Kasumi-1 (cell line): ENCODE measurements around the gene GRAMD1A.
A peak's percentile ranks its signal among the peaks of the same experiment; 100 is the strongest.
"Not testable (repeated sequence)": the region's sequence is repeated elsewhere in the genome, so short reads cannot be mapped to it uniquely, and the experiment has no call there.

ENCODE experiments used
- DNase-seq, 2 experiments: peaks; one replicate each; lab custom pipeline; 2025; lab: John Stamatoyannopoulos, UW

Gene GRAMD1A

GRCh38 chr19:35037716-35038622, 37.8 kb downstream of the GRAMD1A start:
- peak; percentile 90 to 91 for DNase-seq

- peak; percentile 12 to 19 for DNase-seq
These were observed 38.7 kb downstream of the GRAMD1A start for GRCh38 chr19:35038623-35039512.

DNA sequence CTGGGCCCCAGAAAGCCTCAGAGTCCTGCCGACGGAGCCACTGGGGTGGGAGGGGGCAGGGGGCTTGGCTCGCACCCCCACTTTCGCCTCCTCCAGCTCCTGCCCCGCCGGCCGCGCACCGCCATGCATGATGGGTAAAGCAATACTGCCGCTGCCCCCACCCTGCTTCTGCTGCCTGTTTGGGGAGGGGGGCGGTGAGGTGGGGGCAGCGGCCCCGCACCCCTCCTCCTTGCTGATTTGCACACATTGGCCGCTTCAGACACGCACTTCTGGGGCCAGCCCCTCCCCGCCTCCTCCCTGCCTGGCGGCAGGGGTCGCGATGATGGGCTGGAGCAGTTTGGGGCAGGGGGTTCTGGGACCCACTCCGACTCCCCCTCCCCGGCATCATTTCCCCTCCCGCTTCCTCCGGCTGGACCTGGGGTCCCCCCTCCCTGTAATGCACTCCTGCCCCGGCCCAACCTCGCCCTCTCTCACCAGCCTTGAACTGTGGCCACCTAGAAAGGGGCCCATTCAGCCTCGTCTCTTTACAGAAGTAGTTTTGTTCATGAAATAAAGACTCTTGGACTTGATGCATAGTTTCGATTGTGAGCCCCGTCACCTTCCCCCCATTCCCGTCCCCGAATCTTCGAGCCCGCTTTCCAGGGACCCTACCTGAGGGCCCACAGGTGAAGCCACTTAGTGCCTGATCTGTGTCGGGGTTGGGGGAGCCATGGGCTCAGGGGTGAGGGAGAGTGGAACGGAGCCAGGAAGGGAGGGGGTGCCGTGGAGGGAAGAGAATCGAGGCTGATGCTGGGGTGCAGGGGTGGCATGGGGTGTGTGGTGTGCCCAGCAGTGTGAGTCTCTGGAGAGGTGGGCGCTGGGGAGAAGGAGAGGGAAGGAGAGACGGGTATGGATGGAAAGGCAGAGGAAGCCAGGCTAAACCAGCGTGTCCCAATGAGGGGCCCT, 40.0 kb downstream of the GRAMD1A start:
- no peak for DNase-seq

DNA sequence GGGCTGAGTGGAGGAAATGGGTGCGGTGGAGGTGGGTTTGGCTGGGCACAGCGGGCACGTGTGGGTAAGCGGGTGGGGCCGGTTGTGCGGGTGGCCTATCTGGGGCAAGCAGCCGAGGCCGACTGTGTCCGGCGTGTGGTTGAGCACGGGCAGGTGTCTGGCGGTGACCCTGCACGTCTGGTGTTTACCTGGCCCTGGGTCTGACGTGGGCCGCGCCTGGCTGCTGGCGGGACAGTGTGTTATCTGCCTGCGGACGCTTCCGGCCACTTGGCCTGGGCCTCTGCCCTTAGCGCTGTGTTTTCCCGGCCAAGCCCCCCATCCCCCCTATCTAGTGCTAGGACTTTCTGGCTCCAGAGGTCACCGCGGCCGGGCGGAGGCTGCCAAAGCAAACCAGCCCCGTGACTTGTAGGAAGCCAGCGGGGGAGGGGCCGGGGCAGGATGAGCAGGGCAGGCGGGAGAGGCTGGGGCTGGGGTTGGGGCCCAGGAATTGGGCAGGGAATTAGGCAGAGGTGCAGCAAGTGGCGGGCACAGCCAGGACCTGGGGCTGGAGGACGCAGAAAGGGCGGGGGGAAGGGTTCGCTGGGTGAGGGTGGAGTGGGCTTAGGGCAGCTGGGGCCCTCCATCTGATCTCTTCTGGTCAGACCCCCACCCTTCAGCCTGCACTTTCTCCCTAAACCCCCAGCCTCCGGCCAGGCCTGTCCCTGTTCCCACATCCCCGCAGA, 40.9 kb downstream of the GRAMD1A start:
- DNase-seq, result peak in 1 of 2 experiments; percentile 17

DNA sequence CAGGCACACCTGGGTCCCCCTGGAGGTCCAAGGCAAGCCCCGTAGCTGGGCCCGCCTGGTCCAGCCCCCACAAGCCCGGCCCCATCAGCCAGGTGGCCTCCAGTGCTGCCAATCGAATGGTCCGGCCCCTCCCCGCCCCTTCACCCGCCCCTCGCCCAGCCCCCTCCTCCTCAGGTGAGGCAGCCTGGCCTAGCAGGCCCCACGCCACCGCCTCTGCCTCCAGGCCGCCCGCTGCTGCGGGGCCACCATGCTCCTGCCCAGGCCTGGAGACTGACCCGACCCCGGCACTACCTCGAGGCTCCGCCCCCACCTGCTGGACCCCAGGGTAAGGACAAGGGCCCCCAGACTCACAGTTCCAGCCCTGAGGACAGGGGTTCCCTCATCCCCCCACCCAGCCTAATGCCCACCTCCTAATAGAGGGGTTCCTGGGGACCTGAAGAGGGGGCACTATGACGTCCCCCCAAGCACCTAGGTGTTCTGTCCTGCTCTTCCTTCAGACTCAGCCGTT, 41.5 kb downstream of the GRAMD1A start, which contains the start of gene HPN:
TSS of gene HPN (plus strand) at position 174 of the 508 bp plus-strand sequence. CDS start 786 bp downstream, outside the sequence.
- no peak for DNase-seq

- no peak for DNase-seq
These were observed 42.1 kb downstream of the GRAMD1A start for GRCh38 chr19:35042056-35042730.

- no peak for DNase-seq
These were observed 43.0 kb downstream of the GRAMD1A start for GRCh38 chr19:35042954-35043604.

GRCh38 chr19:35043906-35044305, 43.8 kb downstream of the GRAMD1A start:
- no peak for DNase-seq

DNA sequence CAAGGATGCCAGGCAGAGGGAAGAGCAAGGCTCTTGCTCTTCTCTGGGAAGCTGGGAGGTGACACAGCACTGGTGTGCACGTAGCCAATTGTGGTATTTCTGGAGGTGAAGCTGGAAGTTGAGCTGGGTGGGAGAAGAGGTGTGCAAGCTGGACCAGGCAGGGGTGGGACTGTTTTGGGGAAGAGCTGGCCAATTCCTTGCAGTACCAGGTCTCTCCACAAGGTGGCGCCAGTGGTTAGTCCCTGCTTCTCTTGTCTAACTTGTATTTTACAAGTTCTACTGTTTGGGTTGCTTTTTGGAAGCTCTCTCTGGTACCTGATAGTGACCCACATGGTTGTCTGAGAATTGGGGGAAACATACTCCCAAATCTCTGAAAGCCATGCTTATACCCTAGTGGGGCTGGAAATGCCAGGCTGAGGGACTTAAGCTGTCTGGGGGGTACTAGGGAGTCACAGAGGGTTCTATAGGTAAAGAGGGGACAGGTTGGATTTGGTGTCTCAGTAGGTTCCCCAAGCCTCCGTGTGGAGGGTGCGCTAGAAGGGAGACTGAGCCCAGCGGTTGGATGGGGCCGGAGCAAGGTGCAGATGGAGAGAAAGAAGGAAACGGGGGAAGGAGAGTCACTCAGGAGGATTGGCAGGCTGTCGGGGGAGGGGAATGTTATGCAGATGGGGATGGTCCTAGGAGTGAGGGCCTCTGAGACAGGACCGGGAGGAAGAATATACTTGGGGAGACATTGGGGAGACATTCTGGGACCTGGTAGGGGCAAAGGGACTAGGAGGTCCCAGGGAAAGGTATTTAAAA, 44.4 kb downstream of the GRAMD1A start:
- DNase-seq, result peak; percentile 56 to 61

DNA sequence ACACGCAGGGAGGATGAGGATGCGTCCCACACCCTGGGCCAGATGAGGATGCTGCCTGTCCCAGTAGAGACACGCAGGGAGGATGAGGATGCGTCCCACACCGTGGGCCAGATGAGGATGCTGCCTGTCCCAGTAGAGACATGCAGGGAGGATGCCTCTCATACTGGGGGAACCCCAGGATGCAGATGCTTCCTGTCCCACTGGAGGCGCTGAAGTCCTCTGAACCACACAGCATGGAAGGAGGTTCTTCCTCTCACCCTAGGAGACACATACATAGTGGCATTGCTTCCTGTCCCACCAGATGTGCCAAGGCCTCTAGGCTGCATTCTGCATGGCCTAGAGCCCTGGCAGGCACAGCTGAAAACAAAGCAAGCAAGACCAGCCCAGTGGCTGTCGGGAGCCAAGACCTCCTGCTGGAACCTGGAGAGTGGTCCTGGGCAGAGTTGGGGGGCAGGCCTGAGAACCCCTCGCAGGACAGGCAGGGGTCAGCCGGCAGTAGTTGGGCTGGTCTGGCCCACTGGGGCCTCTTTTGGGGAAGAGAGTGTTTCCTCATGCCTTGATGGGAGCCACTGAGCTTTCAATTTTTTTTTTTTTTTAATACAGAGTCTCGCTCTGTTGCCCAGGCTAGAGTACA, 45.7 kb downstream of the GRAMD1A start:
- DNase-seq, result peak; percentile 97 to 98

GRCh38 chr19:35046461-35046860, 46.3 kb downstream of the GRAMD1A start:
- DNase-seq, result no peak

DNA sequence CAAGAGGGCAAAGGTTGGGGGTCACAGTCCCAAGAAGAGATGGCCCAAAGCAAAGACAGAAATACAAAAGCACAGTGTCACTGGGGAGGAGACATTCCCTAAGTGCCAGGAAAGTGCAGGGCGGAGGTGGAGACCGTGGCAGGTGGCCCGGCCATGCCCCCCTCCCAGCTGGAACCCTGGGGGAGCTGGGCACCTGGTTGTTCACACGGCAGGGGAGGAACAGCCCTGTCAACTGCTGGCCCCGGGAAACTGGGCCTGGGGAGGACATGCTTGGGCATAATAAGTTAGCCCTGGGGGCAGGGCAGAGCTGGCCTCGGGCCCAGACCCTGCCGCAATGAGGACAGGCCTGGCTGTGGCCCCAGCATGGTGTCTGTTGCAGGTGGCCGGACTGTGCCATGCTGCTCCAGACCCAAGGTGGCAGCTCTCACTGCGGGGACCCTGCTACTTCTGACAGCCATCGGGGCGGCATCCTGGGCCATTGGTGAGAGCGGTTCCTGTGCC, 48.8 kb downstream of the GRAMD1A start:
- no peak for DNase-seq

- DNase-seq, result no peak
These were observed 49.3 kb downstream of the GRAMD1A start for GRCh38 chr19:35049456-35049855.

GRCh38 chr19:35050662-35051061, 50.5 kb downstream of the GRAMD1A start:
- DNase-seq, result not testable (repeated sequence)

- not testable (repeated sequence) for DNase-seq
These were observed 51.1 kb downstream of the GRAMD1A start for GRCh38 chr19:35051268-35051667.

DNA sequence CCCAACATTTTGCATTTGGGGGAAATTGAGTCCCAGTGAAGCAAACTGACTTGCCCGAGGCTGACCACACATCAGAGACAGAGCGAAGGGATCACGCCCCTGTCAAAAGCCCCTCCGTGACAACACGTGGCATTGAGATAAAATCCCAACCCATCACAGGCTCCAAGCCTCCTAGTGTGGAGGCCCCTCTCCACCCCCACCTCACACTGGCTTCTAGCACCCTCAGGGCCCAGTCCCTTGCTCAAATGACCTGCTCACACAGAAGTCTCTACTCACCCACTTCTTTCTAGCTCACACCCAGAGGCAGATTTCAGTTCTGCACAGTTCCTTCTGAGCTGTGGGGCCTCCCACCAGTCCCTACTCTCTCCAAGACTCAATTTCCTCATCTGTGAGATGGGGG, 51.7 kb downstream of the GRAMD1A start:
- no peak for DNase-seq

GRCh38 chr19:35052599-35053190, 52.6 kb downstream of the GRAMD1A start:
- DNase-seq, result no peak
